Left ventricle myocardium superior (tissue), 1 donor: ENCODE data around the gene CYTH1. TPM values are rescaled to one million over a fixed set of nuclear protein-coding genes. Genes with fewer than 3 reads are reported as not detected.

ENCODE experiments used
- ATAC-seq: fragments of 200-7000 bp; cut with Tn5 transposase; one replicate; pipeline ENCODE4 v1.9.1; 2020; ENCODE audit warnings: mild to moderate bottlenecking, moderate library complexity
- DNase-seq: peaks from one replicate; pipeline ENCODE4 v3.0.0-alpha.2; 2020
- intact Hi-C: fragments of 100-400 bp; cut with micrococcal nuclease; formaldehyde crosslinking; loops from one replicate; pipeline ENCODE4 v1.11.0; 2022
- total RNA-seq: library from RNA; stranded (reverse); fragmentation: NEBNext Ultra II Directional; extraction: Animal tissue kit (Norgen Biotek cat#: 25700); gene quantifications from one replicate; pipeline ENCODE4 v1.2.1, GENCODE V29; 2021
- donor health status: DM: no; HTN: yes; CAD: no; lungs with severe emphysema.

The CYTH1 gene
- total RNA-seq, 1 donor from 2014 or later, result 38.0 TPM

DNA sequence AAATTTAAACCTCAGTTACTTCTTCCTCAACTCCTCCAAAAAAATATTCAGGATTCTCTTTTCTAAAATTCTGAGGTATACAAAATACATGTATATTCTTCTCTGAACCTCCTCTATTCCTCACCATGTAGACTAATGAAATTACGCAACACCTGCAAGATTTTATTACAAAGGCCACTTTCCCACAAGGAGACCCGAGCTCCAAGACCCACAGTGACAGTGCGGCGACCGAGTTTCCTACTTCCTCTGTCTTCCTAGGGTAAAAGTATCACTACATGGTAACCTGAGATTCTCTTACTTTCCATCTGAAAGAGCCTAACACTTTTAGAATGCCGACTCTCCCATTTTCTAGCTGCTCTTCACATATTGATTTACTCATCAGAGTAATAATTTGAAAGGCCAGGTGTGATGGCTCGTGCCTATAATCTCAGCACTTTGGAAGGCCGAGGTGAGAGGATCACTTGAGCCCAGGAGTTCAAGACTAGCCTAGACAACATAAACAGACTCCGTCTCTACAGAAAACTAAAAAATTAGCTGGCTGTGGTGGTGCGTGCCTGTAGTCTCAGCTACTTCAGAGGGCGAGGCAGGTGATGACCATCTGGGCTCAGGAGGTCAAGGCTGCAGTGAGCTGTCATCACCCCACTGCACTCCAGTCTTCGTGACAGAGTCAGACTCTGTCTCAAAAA lies 35.7 kb downstream of the CYTH1 start:
- DNase-seq (no peak), ATAC-seq (peak; percentile 5)
- intact Hi-C loops, result no loop called here

DNA sequence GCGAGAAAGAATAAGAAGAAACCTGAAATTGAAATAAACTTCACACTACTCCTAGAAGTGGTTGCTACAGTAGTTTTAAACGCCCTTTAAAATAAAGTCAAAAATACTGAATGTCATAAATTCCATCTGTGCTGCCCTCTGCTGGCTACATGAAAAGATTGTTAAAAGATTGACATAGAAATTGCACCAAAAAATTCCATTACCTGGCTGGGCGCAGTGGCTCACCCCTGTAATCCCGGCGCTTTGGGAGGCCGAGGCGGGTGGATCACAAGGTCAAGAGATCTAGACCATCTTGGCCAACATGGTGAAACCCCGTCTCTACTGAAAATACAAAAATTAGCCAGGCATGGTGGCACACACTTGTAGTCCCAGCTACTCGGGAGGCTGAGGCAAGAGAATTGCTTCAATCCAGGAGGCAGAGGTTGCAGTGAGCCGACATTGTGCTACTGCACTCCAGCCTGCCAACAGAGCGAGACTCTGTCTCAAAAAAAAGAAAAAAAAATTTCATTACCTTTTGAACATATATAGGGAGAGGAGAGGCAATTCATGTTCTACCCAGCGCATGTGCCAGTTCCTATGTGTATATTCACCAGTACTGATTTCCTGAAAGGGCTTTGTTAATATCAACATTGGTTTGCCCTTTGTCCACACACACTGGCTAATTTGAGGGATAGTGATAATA lies 36.5 kb downstream of the CYTH1 start:
- ATAC-seq (no peak), DNase-seq (no peak)
- intact Hi-C loops, result no loop called here

DNA sequence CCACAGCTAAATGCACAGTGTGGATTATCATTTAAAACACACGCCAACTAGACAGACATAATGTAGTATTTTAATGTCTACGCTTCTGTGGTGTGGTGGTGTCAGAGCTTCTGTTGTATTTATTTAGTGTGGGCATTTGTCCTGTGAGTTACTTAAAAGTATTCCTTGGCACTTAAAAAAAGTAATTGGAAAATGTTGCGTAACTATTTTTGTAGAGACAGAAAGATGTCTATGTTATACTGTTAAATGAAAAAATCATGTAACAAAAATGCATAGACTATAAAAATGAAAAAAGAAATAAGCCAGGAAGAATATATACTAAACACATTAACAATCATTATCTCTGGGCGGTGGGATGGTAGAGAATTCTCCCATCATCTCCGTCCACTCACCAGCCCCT lies 39.2 kb downstream of the CYTH1 start:
- intact Hi-C loops, result no loop called here
- ATAC-seq (no peak), DNase-seq (no peak)

DNA sequence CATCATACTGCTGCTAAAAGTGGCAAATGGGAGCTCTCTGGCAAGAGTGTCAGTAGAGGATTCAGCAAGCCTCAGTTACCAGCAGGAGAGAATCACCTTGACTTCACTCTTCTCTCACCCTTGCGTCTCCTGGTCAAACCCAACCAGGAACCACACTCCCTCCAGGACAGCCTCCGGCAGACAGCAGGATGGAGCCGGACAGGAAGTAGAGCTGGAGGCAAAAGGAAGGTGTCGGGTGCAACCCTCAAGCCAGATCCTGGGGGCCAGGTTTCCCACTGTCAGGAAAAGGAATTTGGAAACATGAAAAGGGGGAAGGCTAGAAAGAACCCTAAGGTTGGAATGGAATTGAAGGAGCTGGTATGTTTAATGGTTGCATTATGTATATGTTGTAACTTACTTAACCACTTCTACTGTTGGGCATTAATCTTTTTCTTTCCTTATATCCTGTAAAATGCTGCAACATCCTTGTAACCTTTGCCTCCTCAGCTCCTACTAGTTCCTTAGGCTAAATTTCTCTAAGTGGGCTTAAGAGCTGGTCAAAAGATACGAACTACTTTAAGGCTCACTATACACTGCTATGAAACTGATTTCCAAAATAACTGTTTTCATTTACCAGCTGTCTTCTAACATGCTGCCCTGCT lies 40.3 kb downstream of the CYTH1 start:
- intact Hi-C loops, result no loop called here
- no peak for ATAC-seq
- DNase-seq, result no peak

DNA sequence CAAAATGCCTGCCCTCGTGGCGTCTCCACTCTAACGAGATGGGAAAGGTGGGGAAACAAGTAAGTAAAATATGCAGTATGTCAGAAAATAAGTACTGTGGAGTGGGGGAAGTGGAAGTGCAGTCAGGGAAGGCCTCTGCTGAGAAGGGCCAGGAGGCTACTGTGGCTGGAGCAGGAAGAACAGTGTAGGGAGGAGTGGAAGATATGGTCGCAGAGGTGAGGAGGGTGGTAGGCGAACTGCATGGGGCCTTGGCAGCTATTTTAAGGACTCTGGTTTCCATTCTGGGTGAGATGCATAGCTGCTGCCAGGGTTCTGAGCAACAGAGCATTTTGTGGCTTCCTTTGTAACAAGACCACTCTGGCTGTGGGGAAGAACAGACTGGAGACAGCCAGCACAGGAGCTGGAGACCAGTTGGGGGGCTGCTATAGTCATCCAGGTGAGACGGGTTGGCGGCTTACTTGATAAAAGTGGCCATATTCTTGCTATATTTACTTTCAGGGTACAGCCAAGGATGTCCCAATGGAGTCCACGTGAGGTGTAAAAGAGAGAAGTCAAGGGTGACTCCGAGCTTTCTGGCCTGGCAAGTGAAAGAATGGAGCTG lies 42.6 kb downstream of the CYTH1 start:
- peak; percentile 61 for ATAC-seq
- DNase-seq, result no peak
- intact Hi-C loops, result no loop called here

DNA sequence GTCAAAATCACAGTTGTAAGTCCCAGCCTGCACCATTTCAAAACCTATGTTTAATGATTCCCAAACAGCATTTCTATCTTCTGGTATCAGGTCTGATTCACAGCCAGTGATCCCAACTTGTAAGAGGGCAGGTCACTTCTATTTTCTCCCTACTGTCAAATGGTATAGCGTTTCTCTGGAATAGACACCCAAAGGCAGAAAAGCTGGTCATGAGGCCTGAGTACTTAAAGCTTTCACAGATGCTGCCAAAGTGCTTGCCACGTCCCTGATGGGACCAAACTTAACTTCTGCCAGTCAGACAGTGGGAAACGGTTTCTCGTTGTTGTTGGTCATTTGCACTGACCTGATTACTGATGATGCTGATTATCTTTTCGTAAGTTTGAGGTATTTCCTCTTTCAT lies 43.4 kb downstream of the CYTH1 start:
- intact Hi-C loops, result no loop called here
- peak; percentile 44 for ATAC-seq
- DNase-seq, result no peak

DNA sequence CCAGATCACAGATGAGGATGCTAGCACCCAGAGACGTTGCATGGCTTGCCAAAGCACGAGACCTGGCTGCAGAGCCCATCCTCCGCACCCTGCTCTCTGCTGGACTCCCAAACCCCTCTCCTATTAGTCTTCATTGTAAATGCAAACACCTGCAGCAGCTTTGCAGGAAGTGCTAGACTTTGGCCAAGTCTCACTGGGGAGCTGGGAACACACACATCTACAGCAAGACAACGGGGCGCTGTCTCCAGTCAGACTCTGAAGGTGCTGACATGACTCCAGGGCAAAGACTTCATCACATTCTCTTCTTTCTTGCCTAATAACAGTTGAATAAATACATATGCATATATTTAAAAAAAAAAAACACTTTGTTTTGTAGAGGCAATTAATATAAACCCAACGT lies 43.8 kb downstream of the CYTH1 start:
- ATAC-seq (no peak), DNase-seq (no peak)
- intact Hi-C loops, result no loop called here

DNA sequence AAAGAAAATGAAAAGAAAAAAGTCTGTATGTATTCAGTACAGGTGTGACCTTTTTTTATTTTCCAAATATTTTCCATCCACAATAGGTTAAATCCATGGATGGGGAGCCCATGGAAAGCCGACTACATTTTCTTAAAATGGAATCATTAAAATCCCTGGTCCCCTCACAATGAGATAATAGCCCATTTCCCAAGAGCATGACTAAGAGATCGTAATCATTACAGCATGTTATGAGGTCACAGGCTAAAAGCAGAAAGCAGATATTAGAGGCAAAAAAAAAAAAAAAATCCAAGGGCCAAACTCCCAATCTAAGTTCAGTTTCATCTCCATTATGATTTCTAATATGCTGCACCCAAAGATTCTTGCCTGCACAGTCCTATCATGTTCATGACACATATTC lies 44.7 kb downstream of the CYTH1 start:
- DNase-seq (no peak), ATAC-seq (no peak)
- intact Hi-C loops, result no loop called here

DNA sequence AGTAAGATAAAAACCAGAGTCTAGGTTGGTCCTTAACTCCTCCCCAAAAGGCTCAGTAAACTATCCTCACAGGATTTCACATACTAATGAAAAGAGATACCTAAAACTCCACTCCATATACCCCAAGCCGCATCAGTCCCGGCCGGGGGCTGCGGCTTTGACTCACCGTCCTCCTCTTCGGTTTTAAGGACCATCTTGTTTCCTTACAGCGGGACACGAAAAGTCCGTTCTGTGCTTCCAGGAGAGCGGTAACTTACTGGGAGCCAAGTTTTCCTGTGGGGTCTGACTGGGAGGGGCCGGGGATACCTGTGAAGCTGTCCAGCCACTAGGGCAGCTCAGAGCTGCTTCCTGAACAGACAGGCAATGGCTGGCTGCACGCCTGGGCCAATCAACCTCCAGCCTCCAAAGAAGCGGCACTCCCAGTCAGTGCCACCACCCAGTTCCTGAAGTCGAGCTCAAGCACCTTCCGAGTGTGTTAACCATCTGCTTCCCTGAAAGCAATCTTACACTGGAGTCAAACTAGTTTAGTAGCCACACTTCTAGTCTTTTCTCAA lies 45.5 kb downstream of the CYTH1 start:
- peak; percentile 80 for ATAC-seq
- intact Hi-C loops, result no loop called here

DNA sequence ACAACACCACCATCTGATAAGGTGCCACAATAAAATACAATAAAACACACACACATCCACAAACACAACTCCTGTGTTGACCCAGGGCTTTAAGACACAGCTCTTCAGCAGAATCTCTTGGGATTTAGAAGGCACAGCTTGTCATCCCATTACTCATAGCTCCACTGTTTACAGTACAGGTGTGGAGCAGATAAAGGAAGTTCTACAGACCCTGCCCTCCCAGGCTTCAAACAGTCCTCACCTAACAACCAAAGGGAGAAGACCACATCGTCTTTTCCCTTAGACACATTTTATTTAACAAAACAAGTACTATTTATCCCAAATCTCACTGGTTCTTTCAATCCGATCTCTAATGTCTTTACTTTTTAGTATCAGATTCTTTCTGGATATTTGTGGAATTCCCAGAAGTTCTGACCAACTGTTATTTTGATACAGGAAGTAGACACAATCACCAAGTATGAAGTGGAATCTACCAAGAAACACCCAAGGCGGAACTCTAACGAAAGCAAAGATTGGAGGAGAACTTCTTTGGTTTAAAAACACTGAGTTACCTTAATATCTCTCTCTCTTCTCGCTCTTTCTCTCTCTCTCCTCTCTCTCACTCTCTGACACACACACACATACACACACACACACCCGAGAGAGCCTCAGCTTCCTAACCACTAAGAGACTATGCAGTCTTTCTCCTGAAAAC lies 46.1 kb downstream of the CYTH1 start:
- ATAC-seq (no peak), DNase-seq (no peak)
- intact Hi-C loops, result no loop called here

More for the DNA sequence above, 45.5 kb downstream of the CYTH1 start:
- peak; percentile 81 for DNase-seq

DNA sequence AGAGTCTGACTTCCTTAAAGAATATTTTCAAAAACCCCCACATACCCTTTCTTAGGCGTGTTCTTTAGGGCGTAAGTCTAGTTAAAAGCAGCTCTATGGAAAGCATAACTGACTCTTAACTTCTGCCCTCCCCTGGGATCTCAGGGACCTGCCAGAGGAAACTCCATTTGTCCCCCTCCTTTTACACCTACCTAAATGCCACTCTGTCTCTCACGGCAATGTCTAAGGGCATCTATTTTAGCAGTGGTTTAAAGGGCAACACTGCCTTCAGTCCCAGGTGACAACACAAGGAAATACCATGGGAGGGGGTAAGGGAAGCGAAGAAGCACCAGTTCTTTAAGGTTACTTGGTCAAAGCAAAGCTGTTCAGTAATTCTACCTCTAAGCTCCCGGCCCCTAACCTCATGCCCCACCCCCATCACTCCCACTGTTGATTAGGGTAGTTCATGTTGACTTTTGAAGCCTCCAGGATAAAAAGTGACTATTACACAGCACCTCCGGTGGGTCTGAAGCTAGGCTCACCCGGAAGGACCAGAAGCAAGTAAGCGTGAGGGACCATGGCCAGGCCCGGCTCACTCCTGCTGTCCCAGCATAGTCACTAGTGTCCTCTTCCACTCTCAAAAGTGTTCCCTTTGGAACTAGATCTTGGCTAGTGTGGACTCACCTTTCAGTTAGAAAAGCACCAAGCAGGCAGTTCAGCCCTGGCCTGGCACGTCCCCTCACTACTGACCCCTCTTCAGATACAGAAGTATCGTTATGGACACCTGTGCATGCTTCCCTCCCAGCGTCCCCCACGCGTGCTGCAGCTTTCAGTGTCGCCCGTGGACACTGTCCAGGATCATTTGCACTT lies 47.1 kb downstream of the CYTH1 start:
- ATAC-seq, result no peak
- intact Hi-C loops, result no loop called here

DNA sequence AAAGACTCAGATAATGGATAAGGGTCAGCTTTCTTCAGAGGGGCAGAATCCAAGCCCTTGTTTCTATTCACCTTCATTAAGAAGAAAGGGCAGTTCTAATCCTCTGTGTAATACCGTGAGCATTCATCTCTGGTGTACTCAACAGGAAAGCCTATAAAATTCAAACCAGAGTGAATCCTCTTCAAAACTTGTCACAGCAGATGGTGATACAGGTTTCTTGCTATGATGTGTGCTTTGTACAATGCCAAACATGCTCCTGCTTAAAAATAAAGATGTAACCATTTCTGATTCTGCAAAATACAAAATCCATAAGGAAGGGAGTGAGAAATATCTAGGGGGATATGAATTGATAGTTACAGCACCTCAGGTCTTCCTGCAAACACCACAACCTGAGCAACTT lies 49.7 kb downstream of the CYTH1 start:
- intact Hi-C loops, result no loop called here
- ATAC-seq, result no peak
- no peak for DNase-seq

More for the DNA sequence above, 47.1 kb downstream of the CYTH1 start:
- DNase-seq, result no peak

DNA sequence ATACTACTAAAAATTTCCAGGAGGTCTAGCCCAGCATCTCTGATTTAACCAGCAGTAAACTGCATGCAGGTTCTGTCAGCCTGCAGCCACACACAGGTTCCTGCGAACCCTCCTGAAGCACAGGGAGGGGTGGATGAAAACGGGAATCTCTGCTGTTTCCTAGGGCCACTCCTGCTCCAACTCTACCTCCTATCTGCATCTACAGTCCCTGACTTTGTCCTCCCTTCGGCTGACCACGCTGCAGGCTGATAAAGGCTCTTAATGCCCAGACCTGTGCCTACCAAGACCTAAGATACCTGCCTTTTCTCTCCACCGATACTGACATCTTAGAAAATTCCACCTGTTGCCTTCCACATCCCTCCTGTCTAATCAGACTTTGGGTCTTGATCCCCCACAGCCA lies 50.2 kb downstream of the CYTH1 start:
- intact Hi-C loops, result no loop called here
- no peak for ATAC-seq
- no peak for DNase-seq

DNA sequence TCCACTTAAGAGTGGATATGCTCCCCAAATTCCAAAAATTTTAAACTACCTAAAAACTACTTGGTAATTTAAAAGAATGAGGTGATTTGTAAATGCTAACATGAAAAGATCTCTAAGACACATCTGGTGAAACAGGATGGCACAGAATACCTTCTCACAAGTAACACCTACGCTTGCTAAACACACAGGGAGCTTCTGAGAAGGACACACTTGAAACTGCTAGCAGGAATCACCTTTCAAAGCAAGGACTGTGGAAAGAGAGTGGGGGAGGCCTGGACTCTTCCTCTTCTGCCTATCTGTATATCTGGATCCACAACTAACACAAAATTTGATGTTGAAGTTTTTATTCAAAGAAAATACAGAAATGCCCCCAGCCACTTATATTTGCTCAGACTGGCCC lies 52.4 kb downstream of the CYTH1 start:
- DNase-seq (no peak), ATAC-seq (no peak)
- intact Hi-C loops, result no loop called here

DNA sequence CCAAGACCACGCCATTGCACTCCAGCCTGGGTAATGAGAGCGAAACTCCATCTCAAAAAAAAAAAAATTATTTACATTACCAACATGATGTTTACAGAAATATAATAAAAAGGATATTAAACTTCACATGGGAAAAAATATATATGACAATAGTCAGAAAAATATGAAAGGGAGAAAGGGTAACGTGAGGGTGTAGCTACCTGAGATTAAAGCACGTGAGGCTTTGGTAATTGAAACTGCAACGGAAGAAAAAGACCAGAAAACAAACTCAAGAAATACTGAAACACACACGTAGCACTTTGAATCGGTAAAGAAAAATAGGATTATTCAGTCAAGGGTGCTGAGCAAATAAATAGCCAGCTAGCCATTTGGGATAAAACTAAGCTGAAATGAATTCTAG lies 53.6 kb downstream of the CYTH1 start:
- DNase-seq, result no peak
- ATAC-seq, result no peak
- intact Hi-C loops, result no loop called here

DNA sequence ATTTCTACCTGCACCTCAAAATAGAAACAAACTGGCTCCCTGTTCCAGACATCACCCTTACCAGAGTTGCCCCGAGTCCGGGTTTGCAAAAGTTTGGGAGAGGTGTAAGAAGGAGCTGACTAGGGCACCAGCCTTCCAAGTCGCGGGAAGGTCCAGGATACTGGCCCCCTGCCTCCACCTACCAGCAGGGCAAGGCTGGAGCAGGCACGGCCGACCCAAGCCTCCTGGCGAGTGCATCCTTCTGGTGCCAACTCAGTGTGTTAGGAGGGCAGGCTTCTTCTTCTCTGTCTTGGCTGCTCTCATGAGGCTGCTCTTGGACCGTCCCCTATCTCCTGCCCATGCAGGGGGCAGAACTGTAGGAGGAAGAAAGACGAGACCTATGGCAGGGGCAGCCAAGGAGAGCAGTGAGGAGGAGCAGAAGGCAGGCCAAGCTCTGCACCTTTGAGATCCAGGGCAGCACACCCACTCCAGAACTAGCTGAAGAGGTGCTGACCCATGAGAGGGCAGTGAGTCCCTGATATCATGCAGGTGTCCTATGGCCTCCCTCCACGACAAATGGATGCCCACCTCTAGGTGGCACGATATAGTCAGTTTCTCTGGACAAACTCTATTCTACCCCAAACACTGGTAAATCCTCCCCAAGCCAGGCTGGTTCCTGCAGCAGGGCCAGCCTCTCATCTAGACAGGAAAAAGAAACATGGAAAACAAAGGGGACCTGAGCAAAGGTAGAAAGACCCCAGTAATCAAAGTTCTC lies 54.4 kb downstream of the CYTH1 start:
- ATAC-seq, result no peak
- DNase-seq, result no peak
- intact Hi-C loops, result no loop called here

DNA sequence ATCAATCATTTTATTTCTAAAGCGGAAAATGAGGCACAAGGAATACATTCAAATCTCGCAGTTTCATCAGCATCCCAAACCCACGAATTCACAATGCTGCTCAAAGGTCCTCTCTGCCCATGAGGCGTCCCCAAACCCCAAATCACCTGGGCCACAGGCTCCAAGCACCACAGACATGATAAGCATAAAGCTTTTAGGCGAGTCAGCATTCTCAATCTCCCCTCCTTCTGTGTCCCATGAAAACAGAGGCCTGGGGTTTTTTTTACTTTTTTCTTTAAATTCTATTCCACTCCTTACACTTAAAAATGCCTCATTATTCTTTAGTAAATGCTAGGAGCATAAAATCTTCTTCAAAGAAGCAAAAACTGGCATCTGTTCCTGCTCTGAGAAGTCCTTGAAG lies 55.0 kb downstream of the CYTH1 start:
- intact Hi-C loops, result no loop called here

DNA sequence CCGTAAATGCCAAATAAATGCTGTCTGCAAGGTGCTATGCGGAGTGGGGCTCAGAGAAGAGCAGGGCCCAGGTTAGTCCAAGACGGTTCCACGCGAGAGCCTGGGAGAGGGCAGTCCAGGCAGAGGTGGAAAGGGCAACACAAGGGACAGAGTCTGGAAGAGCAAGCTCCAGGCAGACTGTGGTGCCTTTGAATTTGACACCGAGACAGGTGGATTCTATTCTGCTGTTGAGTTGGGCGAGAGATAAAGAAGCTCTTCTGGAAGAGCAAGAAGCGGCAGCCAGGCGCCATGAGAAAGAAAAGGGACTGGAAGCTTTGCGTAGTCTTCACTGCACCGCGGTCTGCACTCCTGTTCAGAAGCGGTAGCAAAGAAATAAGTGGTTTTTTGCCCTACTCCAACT lies 55.6 kb downstream of the CYTH1 start:
- intact Hi-C loops, result no loop called here
- ATAC-seq (no peak), DNase-seq (no peak)

More for the DNA sequence above, 55.0 kb downstream of the CYTH1 start:
- DNase-seq (no peak), ATAC-seq (no peak)
